Panc1 (cell line): Measurements from ENCODE around the gene CYP1B1. TPM values are rescaled to one million over a fixed set of nuclear protein-coding genes. Genes with fewer than 3 reads are reported as not detected.

Experiments used
- ATAC-seq: fragments of 200-7000 bp; cut with Tn5 transposase; 2 replicates; pipeline ENCODE4 v1.9.1; 2020; ENCODE audit warnings: mild to moderate bottlenecking, moderate library complexity
- BruUV-seq: library from RNA; stranded (reverse); fragments of 400-500 nt; replicated peaks from 2 replicates; lab custom pipeline; 2021; lab: Mats Ljungman, UMichigan
- CTCF ChIA-PET: fragments of 300-600 bp; sonication (Branson Sonifier 250); formaldehyde crosslinking; loops from one replicate; lab custom pipeline; 2022; ENCODE audit warnings: antibody characterized with exemption; lab: Charles Lee
- POLR2A ChIA-PET: fragments of 300-600 bp; sonication (Branson Sonifier 250); formaldehyde crosslinking; loops from one replicate; lab custom pipeline; 2022; ENCODE audit warnings: antibody characterized with exemption; lab: Charles Lee
- DNase-seq: peaks from one replicate; pipeline ENCODE4 v3.0.0-alpha.2; 2010; ENCODE audit warnings: low read depth, low spot score
- H3K27ac ChIP-seq: 2 replicates; pipeline ENCODE4 v1.5.1; 2011; ENCODE audit warnings: mild to moderate bottlenecking, low read length, inconsistent platforms
- H3K27me3 ChIP-seq: fragments of 200-500 bp; sonication (Bioruptor generic); 2 replicates; pipeline ENCODE4 v1.6.0; 2014; ENCODE audit warnings: low read length, inconsistent platforms; ENCODE audit not compliant: control insufficient read depth, insufficient read depth
- H3K36me3 ChIP-seq: fragments of 200-500 bp; sonication (Bioruptor generic); 2 replicates; pipeline ENCODE4 v1.5.1; 2014; ENCODE audit warnings: inconsistent platforms, mild to moderate bottlenecking, low read length, moderate library complexity; ENCODE audit not compliant: control insufficient read depth, insufficient read depth
- H3K4me1 ChIP-seq: 2 replicates; pipeline ENCODE4 v1.5.1; 2011; ENCODE audit warnings: inconsistent platforms, mild to moderate bottlenecking, low read length, moderate library complexity; ENCODE audit not compliant: control insufficient read depth, insufficient read depth
- H3K4me3 ChIP-seq, 2 experiments: 2 replicates each; pipeline ENCODE4 v1.5.1; 2011 to 2012; ENCODE audit warnings: low read depth in 2 of 2, low read length in 2 of 2, mild to moderate bottlenecking in 2 of 2, inconsistent platforms in 1 of 2, moderate library complexity in 1 of 2
- H3K9me3 ChIP-seq: fragments of 200-500 bp; sonication (Bioruptor generic); 2 replicates; pipeline ENCODE4 v1.5.1; 2014; ENCODE audit warnings: low read depth, mild to moderate bottlenecking, inconsistent platforms, low read length, moderate library complexity; ENCODE audit not compliant: control insufficient read depth, insufficient read depth
- CTCF ChIP-seq: fragments of 450-650 bp; IDR thresholded peaks from 2 replicates; pipeline ENCODE4 v1.5.1; 2017; ENCODE audit warnings: mild to moderate bottlenecking
- POLR2AphosphoS5 ChIP-seq: IDR thresholded peaks from 2 replicates; pipeline ENCODE4 v1.6.1; 2012; ENCODE audit warnings: mild to moderate bottlenecking, low read depth, low read length, moderate library complexity
- REST ChIP-seq, 2 experiments: IDR thresholded peaks; 2 replicates each; pipeline ENCODE4 v1.6.1; 2011 to 2012; ENCODE audit warnings: low read depth in 2 of 2, control low read depth in 1 of 2, low read length in 1 of 2, mild to moderate bottlenecking in 1 of 2, moderate library complexity in 1 of 2; ENCODE audit not compliant: insufficient read depth in 1 of 2
- SIN3A ChIP-seq: IDR thresholded peaks from 2 replicates; pipeline ENCODE4 v1.6.1; 2012; ENCODE audit warnings: low read depth, mild to moderate bottlenecking, low read length, moderate library complexity, borderline replicate concordance; ENCODE audit not compliant: insufficient read depth
- TCF7L2 ChIP-seq: IDR thresholded peaks from 2 replicates; pipeline ENCODE4 v1.6.1; 2011; ENCODE audit warnings: mild to moderate bottlenecking, low read depth, low read length, inconsistent platforms
- in situ Hi-C: cut with HindIII; loops from 2 replicates; pipeline ENCODE4 v1.10.0; 2016; ENCODE audit warnings: low sequenced_read_pairs, low pct_unique_long_range_greater_than_20kb
- intact Hi-C: fragments of 100-400 bp; cut with micrococcal nuclease; formaldehyde crosslinking; loops from one replicate; pipeline ENCODE4 v1.10.0; 2022; ENCODE audit not compliant: unreplicated experiment
- total RNA-seq: library from RNA; stranded (reverse); gene quantifications from one replicate; pipeline ENCODE4 v1.2.1, GENCODE V29; 2021; ENCODE audit not compliant: unreplicated experiment

CYP1B1 gene
- total RNA-seq, 1 experiment from 2014 or later, result 86.7 TPM

GRCh38 chr2:38017836-38018235 lies 58.1 kb downstream of the CYP1B1 start:
- ATAC-seq (no peak), DNase-seq (no peak)
- no peaks in the 10 kb centered on the region for H3K4me1 ChIP-seq
- ChIA-PET CTCF (interaction anchor here (0.6 kb wide), 1 partner anchor 13 kb away, joined by 9 read pairs; no protein-coding TSS in a partner anchor), POLR2A (no interaction called here)
- no peaks in the 10 kb centered on the region for H3K9me3 ChIP-seq
- H3K4me3 ChIP-seq, result no peak overlapping the region
- in situ Hi-C loops, result no loop called here
- no peaks in the 10 kb centered on the region for H3K36me3 ChIP-seq
- H3K27me3 ChIP-seq, result no peaks in the 10 kb centered on the region
- intact Hi-C loops, result no loop called here
- H3K27ac ChIP-seq, result no peak overlapping the region
- no TSS peak for BruUV-seq
- TF ChIP-seq REST (IDR thresholded peaks at IDR 0.05; ENCODE audit: insufficient read depth in 1 of 2, low read depth in 2 of 2, low read length in 1 of 2) (no peak), SIN3A (no peak), TCF7L2 (no peak), POLR2AphosphoS5 (no peak), CTCF (no peak)

Other genes with a start within 250 kb of the CYP1B1 start
- 4.4 TPM for gene RMDN2, start 150.9 kb downstream of the CYP1B1 start, total RNA-seq